ENCODE data around the gene IMMP2L.

DNA sequence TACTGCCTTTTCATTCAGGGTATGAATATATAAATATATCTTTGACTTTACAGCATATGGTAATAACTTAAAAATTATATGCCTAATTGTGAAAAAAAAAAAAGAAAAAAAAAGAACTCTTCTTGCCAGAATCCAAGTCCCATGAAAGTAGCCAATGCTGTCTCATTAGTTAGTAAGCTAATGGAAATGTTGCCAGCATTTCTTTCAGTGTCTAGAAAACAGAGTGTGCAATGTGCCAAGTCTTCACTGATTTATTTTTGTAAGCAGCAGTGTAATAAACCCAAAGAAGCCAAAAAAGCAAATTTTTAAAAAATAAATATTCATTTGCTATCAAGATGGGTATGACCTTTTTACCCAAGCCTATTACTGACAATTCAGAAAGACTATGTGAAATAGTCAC, 502.5 kb downstream of the IMMP2L start:
- TF ChIP-seq, protein P1, sequence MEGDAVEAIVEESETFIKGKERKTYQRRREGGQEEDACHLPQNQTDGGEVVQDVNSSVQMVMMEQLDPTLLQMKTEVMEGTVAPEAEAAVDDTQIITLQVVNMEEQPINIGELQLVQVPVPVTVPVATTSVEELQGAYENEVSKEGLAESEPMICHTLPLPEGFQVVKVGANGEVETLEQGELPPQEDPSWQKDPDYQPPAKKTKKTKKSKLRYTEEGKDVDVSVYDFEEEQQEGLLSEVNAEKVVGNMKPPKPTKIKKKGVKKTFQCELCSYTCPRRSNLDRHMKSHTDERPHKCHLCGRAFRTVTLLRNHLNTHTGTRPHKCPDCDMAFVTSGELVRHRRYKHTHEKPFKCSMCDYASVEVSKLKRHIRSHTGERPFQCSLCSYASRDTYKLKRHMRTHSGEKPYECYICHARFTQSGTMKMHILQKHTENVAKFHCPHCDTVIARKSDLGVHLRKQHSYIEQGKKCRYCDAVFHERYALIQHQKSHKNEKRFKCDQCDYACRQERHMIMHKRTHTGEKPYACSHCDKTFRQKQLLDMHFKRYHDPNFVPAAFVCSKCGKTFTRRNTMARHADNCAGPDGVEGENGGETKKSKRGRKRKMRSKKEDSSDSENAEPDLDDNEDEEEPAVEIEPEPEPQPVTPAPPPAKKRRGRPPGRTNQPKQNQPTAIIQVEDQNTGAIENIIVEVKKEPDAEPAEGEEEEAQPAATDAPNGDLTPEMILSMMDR (IDR thresholded peaks at IDR 0.05; ENCODE audit: borderline replicate concordance, extremely low read depth, low read length, poor library complexity, severe bottlenecking), result no peak
- TF ChIP-seq EZH2 (IDR thresholded peaks at IDR 0.05; ENCODE audit: borderline replicate concordance, low read depth, low read length, severe bottlenecking), result no peak
